ENCODE results near the gene SS18L1.
"Not testable (repeated sequence)": the region's sequence is repeated elsewhere in the genome, so short reads cannot be mapped to it uniquely, and the experiment has no call there.

The SS18L1 gene

GRCh38 chr20:62143081-62143956, at the start of gene SS18L1, which contains the start of gene PSMA7:
SS18L1 (plus strand) TSS chr20:62143769; CDS start chr20:62143821, 52 bp downstream.
PSMA7 (minus strand) TSS chr20:62143394; CDS start chr20:62143303, 91 bp downstream.
- no peak for DNase-seq (ENCODE audit: low read depth)

GRCh38 chr20:62096421-62097380, 46.9 kb upstream of the SS18L1 start:
- no peak for DNase-seq (ENCODE audit: low read depth)

GRCh38 chr20:62097881-62098407, 45.6 kb upstream of the SS18L1 start:
- no peak for DNase-seq (ENCODE audit: low read depth)

GRCh38 chr20:62101078-62101477, 42.5 kb upstream of the SS18L1 start:
- no peak for DNase-seq (ENCODE audit: low read depth)

GRCh38 chr20:62103508-62104233, 39.9 kb upstream of the SS18L1 start:
- no peak for DNase-seq (ENCODE audit: low read depth)

GRCh38 chr20:62104234-62104789, 39.3 kb upstream of the SS18L1 start:
- no peak for DNase-seq (ENCODE audit: low read depth)

- DNase-seq (ENCODE audit: low read depth): peak; percentile 35
These were observed 38.7 kb upstream of the SS18L1 start for GRCh38 chr20:62104791-62105345.

GRCh38 chr20:62105592-62105991, 38.0 kb upstream of the SS18L1 start:
- no peak for DNase-seq (ENCODE audit: low read depth)

- no peak for DNase-seq (ENCODE audit: low read depth)
These were observed 32.4 kb upstream of the SS18L1 start for GRCh38 chr20:62111148-62111547.

GRCh38 chr20:62112368-62112767, 31.2 kb upstream of the SS18L1 start:
- no peak for DNase-seq (ENCODE audit: low read depth)

- DNase-seq (ENCODE audit: low read depth): no peak
These were observed 28.7 kb upstream of the SS18L1 start for GRCh38 chr20:62114894-62115293.

GRCh38 chr20:62115800-62116407, 27.7 kb upstream of the SS18L1 start:
- DNase-seq (ENCODE audit: low read depth): not testable (repeated sequence)

GRCh38 chr20:62116558-62117361, 26.8 kb upstream of the SS18L1 start:
- DNase-seq (ENCODE audit: low read depth): no peak

- DNase-seq (ENCODE audit: low read depth): no peak
These were observed 26.3 kb upstream of the SS18L1 start for GRCh38 chr20:62117362-62117646.

GRCh38 chr20:62117658-62118057, 25.9 kb upstream of the SS18L1 start:
- no peak for DNase-seq (ENCODE audit: low read depth)

- no peak for DNase-seq (ENCODE audit: low read depth)
These were observed 25.2 kb upstream of the SS18L1 start for GRCh38 chr20:62118113-62119043.

- DNase-seq (ENCODE audit: low read depth): no peak
These were observed 24.5 kb upstream of the SS18L1 start for GRCh38 chr20:62119115-62119514.

- no peak for DNase-seq (ENCODE audit: low read depth)
These were observed 23.8 kb upstream of the SS18L1 start for GRCh38 chr20:62119591-62120364.

All from GM04503 (cell line).